ENCODE measurements around the gene KSR1.

DNA sequence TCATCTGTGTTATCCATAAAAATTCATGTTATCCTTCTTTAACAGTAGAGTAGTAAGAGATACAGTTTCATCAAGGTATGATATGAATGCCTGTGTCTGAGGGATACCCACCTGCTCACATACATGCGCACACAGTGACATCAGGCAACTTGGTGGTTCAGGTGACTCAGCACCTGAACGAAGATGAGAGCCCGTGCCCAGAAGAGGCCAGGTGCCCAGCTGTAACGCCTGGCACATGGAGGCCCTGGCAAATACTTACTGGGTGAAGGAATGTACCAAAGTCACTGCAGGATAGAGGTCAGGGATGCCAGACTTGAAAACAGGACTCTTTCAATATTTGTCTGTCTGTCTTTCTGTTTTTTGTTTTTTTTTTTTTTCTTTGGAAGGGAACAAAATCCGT, 102.1 kb downstream of the KSR1 start:
- TF ChIP-seq, protein P1, sequence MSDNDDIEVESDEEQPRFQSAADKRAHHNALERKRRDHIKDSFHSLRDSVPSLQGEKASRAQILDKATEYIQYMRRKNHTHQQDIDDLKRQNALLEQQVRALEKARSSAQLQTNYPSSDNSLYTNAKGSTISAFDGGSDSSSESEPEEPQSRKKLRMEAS (IDR thresholded peaks at IDR 0.05), result no peak
- no peak for TF ChIP-seq TAF1 (IDR thresholded peaks at IDR 0.05; ENCODE audit: low read depth)
- TF ChIP-seq, protein P2, sequence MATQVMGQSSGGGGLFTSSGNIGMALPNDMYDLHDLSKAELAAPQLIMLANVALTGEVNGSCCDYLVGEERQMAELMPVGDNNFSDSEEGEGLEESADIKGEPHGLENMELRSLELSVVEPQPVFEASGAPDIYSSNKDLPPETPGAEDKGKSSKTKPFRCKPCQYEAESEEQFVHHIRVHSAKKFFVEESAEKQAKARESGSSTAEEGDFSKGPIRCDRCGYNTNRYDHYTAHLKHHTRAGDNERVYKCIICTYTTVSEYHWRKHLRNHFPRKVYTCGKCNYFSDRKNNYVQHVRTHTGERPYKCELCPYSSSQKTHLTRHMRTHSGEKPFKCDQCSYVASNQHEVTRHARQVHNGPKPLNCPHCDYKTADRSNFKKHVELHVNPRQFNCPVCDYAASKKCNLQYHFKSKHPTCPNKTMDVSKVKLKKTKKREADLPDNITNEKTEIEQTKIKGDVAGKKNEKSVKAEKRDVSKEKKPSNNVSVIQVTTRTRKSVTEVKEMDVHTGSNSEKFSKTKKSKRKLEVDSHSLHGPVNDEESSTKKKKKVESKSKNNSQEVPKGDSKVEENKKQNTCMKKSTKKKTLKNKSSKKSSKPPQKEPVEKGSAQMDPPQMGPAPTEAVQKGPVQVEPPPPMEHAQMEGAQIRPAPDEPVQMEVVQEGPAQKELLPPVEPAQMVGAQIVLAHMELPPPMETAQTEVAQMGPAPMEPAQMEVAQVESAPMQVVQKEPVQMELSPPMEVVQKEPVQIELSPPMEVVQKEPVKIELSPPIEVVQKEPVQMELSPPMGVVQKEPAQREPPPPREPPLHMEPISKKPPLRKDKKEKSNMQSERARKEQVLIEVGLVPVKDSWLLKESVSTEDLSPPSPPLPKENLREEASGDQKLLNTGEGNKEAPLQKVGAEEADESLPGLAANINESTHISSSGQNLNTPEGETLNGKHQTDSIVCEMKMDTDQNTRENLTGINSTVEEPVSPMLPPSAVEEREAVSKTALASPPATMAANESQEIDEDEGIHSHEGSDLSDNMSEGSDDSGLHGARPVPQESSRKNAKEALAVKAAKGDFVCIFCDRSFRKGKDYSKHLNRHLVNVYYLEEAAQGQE (IDR thresholded peaks at IDR 0.05; ENCODE audit: low read depth), result no peak
